GM12891 (cell line): ENCODE data around the gene MMP15.

Experiments used
- PAX5 ChIP-seq: IDR thresholded peaks from 2 replicates; pipeline ENCODE4 v1.6.1; 2011; ENCODE audit warnings: low read length, moderate library complexity, mild to moderate bottlenecking; ENCODE audit not compliant: insufficient read depth, severe bottlenecking
- POLR2A ChIP-seq: IDR thresholded peaks from 2 replicates; pipeline ENCODE4 v1.6.1; 2011; ENCODE audit warnings: low read depth, low read length, control low read depth
- POLR2AphosphoS5 ChIP-seq: IDR thresholded peaks from 2 replicates; pipeline ENCODE4 v1.6.1; 2011; ENCODE audit warnings: low read depth, low read length, control low read depth
- POU2F2 ChIP-seq: IDR thresholded peaks from 2 replicates; pipeline ENCODE4 v1.6.1; 2011; ENCODE audit warnings: low read depth, mild to moderate bottlenecking, control low read depth, low read length, moderate library complexity
- SPI1 ChIP-seq: IDR thresholded peaks from 2 replicates; pipeline ENCODE4 v1.6.1; 2011; ENCODE audit warnings: low read depth, low read length, control low read depth
- TAF1 ChIP-seq: IDR thresholded peaks from 2 replicates; pipeline ENCODE4 v1.6.1; 2011; ENCODE audit warnings: low read depth, low read length, control low read depth

GRCh38 chr16:57998486-57998885, 27.1 kb upstream of the MMP15 start:
- TF ChIP-seq POLR2AphosphoS5 (no peak), POLR2A (no peak), SPI1 (no peak), TAF1 (no peak), POU2F2 (no peak), PAX5 (no peak)
